ENCODE data around the gene CYP26B1. TPM values are rescaled to one million over a fixed set of nuclear protein-coding genes. Genes with fewer than 3 reads are reported as not detected.
"Not testable (repeated sequence)": the region's sequence is repeated elsewhere in the genome, so short reads cannot be mapped to it uniquely, and the experiment has no call there.

CYP26B1 gene
- total RNA-seq, 2 experiments from 2014 or later: not detected

DNA sequence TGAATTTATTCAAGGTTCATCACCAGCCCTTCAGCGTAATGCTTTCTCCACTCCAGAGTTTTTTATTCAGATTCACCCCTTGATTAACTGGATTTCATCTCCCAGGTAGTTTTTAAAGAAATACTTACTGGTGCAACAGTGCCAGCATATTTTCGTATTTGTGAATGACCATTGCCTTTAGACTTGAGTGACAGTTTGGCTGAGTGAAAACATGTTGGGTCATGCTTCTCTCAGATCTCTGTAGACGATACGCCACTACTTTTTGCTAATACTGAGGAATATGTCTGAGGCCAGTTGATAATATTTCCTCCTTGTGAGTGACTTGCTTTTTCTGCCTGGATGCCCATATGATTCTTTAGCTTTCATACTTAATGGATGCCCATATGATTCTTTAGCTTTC, 51.5 kb downstream of the CYP26B1 start:
- H3K9me3 Mint-ChIP-seq: no peaks in the 10 kb centered on the region
- ChIA-PET CTCF (no interaction called here), POLR2A (no interaction called here)
- no peak overlapping the region for H3K4me3 Mint-ChIP-seq
- no peaks in the 10 kb centered on the region for H3K4me1 Mint-ChIP-seq
- no peaks in the 10 kb centered on the region for H3K36me3 Mint-ChIP-seq (ENCODE audit: low read depth)
- peaks cover 6% of the 10 kb centered on the region for H3K27me3 Mint-ChIP-seq
- H3K27ac Mint-ChIP-seq: no peak overlapping the region
- no peak for DNase-seq

DNA sequence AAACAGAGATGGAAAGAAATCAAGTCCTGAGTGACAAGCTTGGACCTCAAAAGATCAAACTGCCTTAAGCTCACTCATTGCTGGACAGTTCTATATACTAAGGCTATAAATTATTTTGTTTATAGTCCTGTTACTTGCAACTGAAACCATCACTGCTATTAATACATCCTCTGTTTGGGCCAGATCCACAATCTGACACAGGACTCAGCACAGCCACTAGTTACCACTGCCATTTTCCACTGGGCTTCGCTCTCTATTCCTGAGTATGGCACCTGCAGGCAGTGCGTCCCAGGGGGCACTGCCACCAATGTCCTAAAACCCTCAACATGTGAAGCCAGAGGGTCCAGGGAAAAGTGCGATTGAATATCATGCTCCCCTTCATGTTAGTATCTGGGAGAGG, 52.3 kb downstream of the CYP26B1 start:
- CTCF ChIA-PET: no interaction called here
- POLR2A ChIA-PET: no interaction called here
- no peak for DNase-seq
- Mint-ChIP-seq H3K9me3 (no peaks in the 10 kb centered on the region), H3K4me3 (no peak overlapping the region), H3K36me3 (ENCODE audit: low read depth) (no peaks in the 10 kb centered on the region), H3K27ac (no peak overlapping the region), H3K4me1 (no peaks in the 10 kb centered on the region), H3K27me3 (peaks cover 5% of the 10 kb centered on the region)

DNA sequence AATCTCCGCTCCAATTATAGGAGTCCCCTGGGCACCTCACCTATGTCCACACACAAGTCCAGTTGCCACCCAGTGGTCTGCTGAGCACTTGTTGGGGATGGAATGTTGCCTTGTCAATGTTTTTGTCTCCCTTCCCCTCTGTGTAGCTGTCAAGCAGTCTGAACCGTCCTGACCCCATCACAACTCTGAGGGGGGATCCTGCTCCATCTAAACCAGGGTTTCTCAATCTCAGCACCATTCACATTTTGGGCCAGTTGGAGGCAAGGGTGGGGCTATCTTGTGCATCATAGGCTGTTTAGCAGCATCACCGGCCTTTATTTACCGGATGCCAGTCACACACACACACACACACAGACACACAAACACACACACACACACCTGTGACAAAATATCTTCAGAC, 53.0 kb downstream of the CYP26B1 start:
- Mint-ChIP-seq H3K27me3 (peaks cover 5% of the 10 kb centered on the region), H3K4me3 (no peak overlapping the region), H3K27ac (no peak overlapping the region), H3K36me3 (ENCODE audit: low read depth) (no peaks in the 10 kb centered on the region), H3K9me3 (no peaks in the 10 kb centered on the region), H3K4me1 (no peaks in the 10 kb centered on the region)
- ChIA-PET CTCF (no interaction called here), POLR2A (no interaction called here)
- no peak for DNase-seq

DNA sequence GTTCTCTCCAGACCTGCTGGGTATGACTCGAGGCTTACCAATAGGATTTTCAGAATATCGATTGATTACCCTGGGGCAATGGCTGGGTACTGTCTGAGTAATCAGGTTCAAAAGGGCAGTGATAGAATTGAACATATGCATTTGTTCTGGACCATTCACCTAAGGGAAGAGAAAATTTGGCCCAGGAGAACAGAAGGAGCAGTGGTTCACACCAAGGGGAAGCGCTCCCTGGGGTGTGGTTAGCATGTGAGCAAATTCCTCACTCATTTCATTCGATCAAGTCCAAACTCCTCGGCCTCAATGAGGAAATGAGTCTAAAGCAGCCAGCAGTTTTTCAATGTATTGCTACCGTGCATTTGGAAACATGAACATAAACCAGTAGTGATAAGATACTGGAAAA, 55.6 kb downstream of the CYP26B1 start:
- DNase-seq: no peak
- Mint-ChIP-seq H3K4me1 (no peaks in the 10 kb centered on the region), H3K4me3 (no peak overlapping the region), H3K27ac (no peak overlapping the region), H3K9me3 (no peaks in the 10 kb centered on the region), H3K36me3 (ENCODE audit: low read depth) (no peaks in the 10 kb centered on the region), H3K27me3 (no peaks in the 10 kb centered on the region)
- ChIA-PET CTCF (no interaction called here), POLR2A (no interaction called here)

DNA sequence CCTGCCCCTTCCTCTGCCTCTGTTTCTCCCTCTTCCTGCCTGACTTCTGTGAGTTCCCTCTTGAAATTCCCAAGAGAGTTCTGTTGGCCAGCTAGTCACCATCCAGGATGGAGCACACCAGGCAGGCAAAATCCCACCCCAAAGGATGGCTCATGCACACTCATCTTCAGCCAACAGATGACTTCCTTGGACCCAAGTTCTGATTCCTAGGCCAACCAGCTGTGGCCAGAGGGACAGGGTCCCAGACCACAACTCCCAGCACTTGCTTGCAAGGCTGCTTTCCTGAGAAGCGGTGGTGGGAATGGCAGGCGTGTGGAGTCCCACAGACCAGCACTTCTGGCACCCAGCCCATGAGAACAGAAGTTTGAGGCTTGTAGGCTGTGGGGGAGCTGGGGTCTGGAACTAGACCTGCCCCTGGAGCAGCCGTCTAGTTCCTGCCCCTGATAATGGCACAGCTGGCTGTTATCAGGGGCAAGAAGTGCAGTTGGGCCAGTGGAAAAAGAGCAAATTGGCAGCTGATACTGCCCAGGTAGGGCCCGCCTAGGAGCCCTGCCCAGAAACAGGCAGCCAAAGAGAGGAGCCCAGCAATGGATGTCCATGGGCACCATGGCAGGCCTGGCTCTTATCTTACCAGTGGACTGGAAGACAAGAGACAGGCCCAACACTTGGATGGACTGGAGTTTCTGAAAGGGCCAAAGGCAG, 56.7 kb downstream of the CYP26B1 start:
- H3K27ac Mint-ChIP-seq: no peak overlapping the region
- no peak for DNase-seq
- no peak overlapping the region for H3K4me3 Mint-ChIP-seq
- no peaks in the 10 kb centered on the region for H3K27me3 Mint-ChIP-seq
- H3K9me3 Mint-ChIP-seq: no peaks in the 10 kb centered on the region
- POLR2A ChIA-PET: no interaction called here
- CTCF ChIA-PET: no interaction called here
- H3K4me1 Mint-ChIP-seq: no peaks in the 10 kb centered on the region
- no peaks in the 10 kb centered on the region for H3K36me3 Mint-ChIP-seq (ENCODE audit: low read depth)

DNA sequence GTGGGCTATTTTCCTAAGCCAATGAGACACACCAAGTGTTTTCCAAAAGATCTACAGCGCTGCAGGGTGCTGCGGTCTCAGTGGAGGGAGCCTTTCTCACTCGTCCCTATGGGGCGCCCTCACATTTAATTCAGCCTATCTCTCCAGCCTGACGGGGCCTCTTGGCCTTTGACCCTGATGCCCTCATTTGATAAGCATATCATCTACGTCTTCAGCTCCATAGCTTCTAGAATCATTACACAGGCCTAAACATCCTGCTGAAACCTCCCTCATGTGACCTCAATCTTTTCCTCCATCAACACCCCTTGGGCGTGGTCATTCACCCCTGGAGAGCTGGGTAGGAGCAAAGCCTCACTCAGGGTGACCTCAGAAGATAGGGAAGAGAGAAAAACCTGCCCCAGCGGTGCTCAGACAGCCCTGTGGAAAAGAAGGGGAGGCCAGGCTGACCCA, 57.4 kb downstream of the CYP26B1 start:
- H3K4me3 Mint-ChIP-seq: no peak overlapping the region
- no peak for DNase-seq
- H3K27ac Mint-ChIP-seq: no peak overlapping the region
- POLR2A ChIA-PET: no interaction called here
- no peaks in the 10 kb centered on the region for H3K9me3 Mint-ChIP-seq
- no peaks in the 10 kb centered on the region for H3K27me3 Mint-ChIP-seq
- no peaks in the 10 kb centered on the region for H3K36me3 Mint-ChIP-seq (ENCODE audit: low read depth)
- no peaks in the 10 kb centered on the region for H3K4me1 Mint-ChIP-seq
- CTCF ChIA-PET: no interaction called here

DNA sequence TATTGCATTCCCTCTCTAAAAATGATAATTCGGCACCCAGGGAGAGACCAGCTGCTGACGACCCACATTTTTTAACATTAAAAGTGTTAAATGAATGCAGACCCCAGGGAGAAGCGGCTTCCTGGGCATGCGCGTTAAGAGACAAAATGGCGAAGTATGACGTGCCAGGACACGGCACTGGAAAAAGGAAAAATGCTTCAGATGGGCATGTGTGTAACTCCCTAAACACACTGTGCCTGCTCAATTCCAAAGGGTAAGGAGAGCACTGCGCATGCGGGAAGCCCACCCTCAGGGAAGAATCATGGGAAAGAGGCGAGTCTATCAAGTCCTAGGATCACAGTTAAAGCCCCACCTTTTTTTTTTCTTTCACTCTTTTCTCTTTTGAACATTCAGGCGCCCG, 58.1 kb downstream of the CYP26B1 start:
- POLR2A ChIA-PET: no interaction called here
- no peaks in the 10 kb centered on the region for H3K36me3 Mint-ChIP-seq (ENCODE audit: low read depth)
- no peaks in the 10 kb centered on the region for H3K27me3 Mint-ChIP-seq
- H3K27ac Mint-ChIP-seq: no peak overlapping the region
- H3K9me3 Mint-ChIP-seq: no peaks in the 10 kb centered on the region
- DNase-seq: no peak
- no peak overlapping the region for H3K4me3 Mint-ChIP-seq
- CTCF ChIA-PET: no interaction called here
- H3K4me1 Mint-ChIP-seq: no peaks in the 10 kb centered on the region

DNA sequence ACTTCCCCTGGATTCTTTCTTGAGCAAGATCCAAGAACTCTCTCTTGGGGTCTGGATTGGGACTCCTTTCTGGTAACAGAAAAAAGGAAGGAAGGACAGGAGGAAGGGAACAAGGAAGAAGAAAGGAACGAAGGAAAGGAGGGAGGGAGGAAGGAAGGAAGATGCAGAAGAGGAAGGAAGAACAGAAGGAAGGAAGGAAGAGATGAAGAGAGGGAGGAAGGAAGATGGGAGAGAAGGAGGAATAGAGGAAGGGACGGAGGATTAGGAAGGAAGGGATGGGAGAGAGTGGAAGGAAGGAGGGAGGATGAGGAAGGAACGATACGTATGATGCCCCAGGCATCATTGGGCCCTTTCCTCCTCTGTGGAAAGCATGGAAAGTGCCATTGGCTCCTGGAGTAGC, 58.6 kb downstream of the CYP26B1 start:
- no peaks in the 10 kb centered on the region for H3K4me1 Mint-ChIP-seq
- no peak for DNase-seq
- no peaks in the 10 kb centered on the region for H3K36me3 Mint-ChIP-seq (ENCODE audit: low read depth)
- no peaks in the 10 kb centered on the region for H3K9me3 Mint-ChIP-seq
- no peak overlapping the region for H3K27ac Mint-ChIP-seq
- H3K4me3 Mint-ChIP-seq: no peak overlapping the region
- ChIA-PET POLR2A (no interaction called here), CTCF (no interaction called here)
- no peaks in the 10 kb centered on the region for H3K27me3 Mint-ChIP-seq

DNA sequence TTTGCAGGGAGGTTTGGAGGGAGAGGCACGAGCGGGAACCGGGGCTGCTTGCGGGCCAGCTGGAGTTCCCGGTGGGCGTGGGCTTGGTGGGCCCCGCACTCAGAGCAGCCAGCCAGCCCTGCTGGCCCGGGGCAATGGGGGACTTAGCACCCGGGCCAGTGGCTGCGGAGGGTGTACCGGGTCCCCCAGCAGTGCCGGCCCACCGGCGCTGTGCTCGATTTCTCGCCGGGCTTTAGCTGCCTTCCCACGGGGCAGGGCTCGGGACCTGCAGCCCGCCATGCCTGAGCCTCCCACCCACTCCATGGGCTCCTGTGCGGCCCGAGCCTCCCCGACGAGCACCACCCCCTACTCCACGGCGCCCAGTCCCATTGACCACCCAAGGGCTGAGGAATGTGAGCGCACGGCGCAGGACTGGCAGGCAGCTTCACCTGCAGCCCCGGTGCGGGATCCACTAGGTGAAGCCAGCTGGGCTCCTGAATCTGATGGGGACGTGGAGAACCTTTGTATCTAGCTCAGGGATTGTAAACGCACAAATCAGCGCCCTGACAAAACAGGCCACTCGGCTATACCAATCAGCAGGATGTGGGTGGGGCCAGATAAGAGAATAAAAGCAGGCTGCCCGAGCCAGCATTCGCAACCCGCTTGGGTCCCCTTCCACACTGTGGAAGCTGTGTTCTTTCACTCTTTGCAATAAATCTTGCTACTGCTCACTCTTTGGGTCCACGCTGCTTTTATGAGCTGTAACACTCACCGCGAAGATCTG, 60.6 kb downstream of the CYP26B1 start:
- H3K27ac Mint-ChIP-seq; H3K4me1 Mint-ChIP-seq; DNase-seq; H3K9me3 Mint-ChIP-seq; POLR2A ChIA-PET; H3K4me3 Mint-ChIP-seq; H3K36me3 Mint-ChIP-seq (ENCODE audit: low read depth); CTCF ChIA-PET; H3K27me3 Mint-ChIP-seq: not testable (repeated sequence)

DNA sequence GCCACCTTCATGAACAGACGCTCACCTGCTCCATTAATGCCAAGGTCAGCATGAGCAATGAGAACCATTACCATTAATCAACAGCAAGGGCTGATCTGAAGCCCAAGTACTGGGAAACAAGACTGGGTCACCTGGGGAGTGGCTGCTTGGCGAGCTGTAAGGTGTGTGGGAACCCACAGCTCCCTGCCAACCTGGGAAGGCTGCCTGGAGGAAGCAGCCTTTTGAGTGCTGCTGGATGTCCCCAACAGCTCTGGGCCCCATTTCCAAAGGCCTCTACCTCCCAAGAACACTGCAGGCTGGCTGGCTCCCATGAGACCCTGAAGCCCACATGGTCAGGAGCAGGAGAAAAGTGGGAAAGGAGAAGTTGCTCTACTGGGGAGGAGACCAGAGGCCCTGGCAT, 62.1 kb downstream of the CYP26B1 start:
- POLR2A ChIA-PET: no interaction called here

DNA sequence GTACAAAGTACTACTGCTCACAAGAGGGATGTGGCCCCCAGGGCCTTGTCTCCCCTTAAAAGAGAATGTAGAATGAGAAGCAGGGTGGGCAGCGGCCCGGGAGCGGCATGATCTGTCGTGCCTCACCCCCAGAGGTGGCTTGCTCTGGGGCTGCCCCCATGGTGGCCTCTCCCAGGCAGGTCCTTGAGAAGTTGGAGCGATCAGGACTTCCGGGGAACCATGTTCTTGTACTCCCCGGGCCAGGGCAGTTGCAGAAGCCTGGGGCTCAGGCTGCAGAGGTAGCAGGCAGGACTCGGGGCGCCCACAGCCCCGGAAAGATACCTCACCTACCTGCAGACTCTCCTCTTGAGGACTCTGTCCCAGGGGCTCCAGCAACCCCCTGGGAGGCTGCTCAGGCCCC, 62.6 kb downstream of the CYP26B1 start:
- H3K27me3 Mint-ChIP-seq: no peaks in the 10 kb centered on the region

More for the DNA sequence above, 62.1 kb downstream of the CYP26B1 start:
- Mint-ChIP-seq H3K27ac (no peak overlapping the region), H3K4me3 (no peak overlapping the region), H3K4me1 (no peaks in the 10 kb centered on the region), H3K9me3 (no peaks in the 10 kb centered on the region), H3K36me3 (ENCODE audit: low read depth) (no peaks in the 10 kb centered on the region), H3K27me3 (no peaks in the 10 kb centered on the region)
- no peak for DNase-seq
- CTCF ChIA-PET: no interaction called here

DNA sequence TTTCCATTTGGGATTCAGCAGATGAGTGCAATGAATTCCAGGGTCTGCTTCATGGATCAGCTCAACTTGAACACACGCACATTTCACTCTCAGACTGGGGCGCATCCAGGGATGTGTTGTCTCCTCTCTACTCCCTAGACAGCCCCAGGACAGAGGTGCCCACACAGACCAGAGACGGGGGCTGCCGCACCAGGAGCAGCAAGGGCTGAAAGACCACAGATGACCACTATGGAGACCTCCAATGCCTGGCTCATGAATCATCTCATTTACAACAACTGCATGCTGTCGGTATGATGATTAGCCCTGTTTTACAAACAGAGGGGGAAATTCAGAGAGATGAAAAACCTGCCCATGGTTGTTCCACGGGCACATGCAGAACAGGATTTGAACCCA, 63.1 kb downstream of the CYP26B1 start:
- ChIA-PET POLR2A (no interaction called here), CTCF (no interaction called here)
- H3K27me3 Mint-ChIP-seq: no peaks in the 10 kb centered on the region
- no peak overlapping the region for H3K4me3 Mint-ChIP-seq
- H3K9me3 Mint-ChIP-seq: no peaks in the 10 kb centered on the region
- no peaks in the 10 kb centered on the region for H3K4me1 Mint-ChIP-seq
- H3K27ac Mint-ChIP-seq: no peak overlapping the region
- H3K36me3 Mint-ChIP-seq (ENCODE audit: low read depth): no peaks in the 10 kb centered on the region
- DNase-seq: no peak

More for the DNA sequence above, 62.6 kb downstream of the CYP26B1 start:
- Mint-ChIP-seq H3K4me1 (no peaks in the 10 kb centered on the region), H3K9me3 (no peaks in the 10 kb centered on the region), H3K27ac (no peak overlapping the region), H3K36me3 (ENCODE audit: low read depth) (no peaks in the 10 kb centered on the region), H3K4me3 (no peak overlapping the region)
- ChIA-PET CTCF (no interaction called here), POLR2A (no interaction called here)
- DNase-seq: no peak

DNA sequence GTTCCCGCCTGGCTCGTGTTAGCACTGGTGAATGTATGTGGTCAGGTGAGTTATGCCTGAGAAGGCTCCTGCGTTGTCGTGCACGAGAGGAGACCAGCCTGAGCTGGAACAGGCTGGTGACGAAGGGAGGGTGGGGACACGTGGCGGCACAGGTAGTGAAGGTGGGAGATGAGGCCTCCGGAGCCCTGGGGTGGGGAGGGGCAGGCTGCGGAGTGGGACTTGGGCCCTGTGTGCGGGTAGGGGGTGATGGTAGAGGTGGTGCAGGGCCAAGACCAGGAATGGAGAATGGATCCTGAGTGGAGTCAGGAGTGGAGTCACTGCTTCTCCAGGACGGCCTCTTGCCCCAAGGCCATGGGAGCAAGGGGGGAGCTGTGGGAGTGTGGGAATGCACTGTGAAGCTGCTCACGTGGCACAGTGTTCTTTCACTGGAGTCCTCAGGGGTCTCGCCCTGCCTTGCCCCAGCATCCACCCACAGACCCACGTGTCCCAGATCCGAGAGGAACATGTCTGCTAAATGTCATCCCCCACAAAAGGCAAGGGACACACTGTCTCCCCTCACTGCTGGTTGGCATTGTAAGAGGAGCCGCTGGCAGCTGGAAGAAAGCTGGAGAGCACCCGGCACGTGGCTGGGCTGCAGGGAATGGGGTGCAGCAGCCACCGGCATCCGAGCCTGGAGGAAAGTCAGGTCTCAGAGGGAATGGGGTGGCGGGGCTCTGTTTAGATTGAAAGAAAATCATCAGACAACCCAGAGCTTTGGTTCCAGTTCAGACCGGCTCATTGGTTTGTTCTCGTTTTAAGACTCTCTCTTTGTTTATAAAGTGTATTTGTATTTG, 63.7 kb downstream of the CYP26B1 start:
- Mint-ChIP-seq H3K9me3 (no peaks in the 10 kb centered on the region), H3K36me3 (ENCODE audit: low read depth) (no peaks in the 10 kb centered on the region), H3K27me3 (no peaks in the 10 kb centered on the region), H3K27ac (no peak overlapping the region), H3K4me3 (no peak overlapping the region), H3K4me1 (no peaks in the 10 kb centered on the region)
- POLR2A ChIA-PET: no interaction called here
- DNase-seq: no peak
- CTCF ChIA-PET: no interaction called here

All from activated CD4-positive, alpha-beta T cell treated with anti-CD3 and anti-CD28 coated beads, Interleukin-2, amount 10 ng/mL, durations not matched to agents 7 days and 5 days (primary cell).